ENCODE data around the gene HLA-DMA.
A peak's percentile ranks its signal among the peaks of the same experiment; 100 is the strongest.

HLA-DMA gene

GRCh38 chr6:32974541-32975308, 21.8 kb upstream of the HLA-DMA start:
- no peak for DNase-seq (ENCODE audit: low spot score)

GRCh38 chr6:32974016-32974333, 21.1 kb upstream of the HLA-DMA start:
- peak; percentile 51 for DNase-seq (ENCODE audit: low spot score)

GRCh38 chr6:32973144-32974015, 20.5 kb upstream of the HLA-DMA start:
- DNase-seq (ENCODE audit: low spot score) = peak; percentile 57

GRCh38 chr6:32972353-32973143, 19.7 kb upstream of the HLA-DMA start:
- peak; percentile 27 for DNase-seq (ENCODE audit: low spot score)

- DNase-seq (ENCODE audit: low spot score) = peak; percentile 100
Measured at GRCh38 chr6:32971581-32972352, 18.9 kb upstream of the HLA-DMA start.

GRCh38 chr6:32971242-32971580, 18.3 kb upstream of the HLA-DMA start:
- DNase-seq (ENCODE audit: low spot score) = no peak

- DNase-seq (ENCODE audit: low spot score) = peak; percentile 92
Measured at GRCh38 chr6:32970413-32971241, 17.7 kb upstream of the HLA-DMA start.

GRCh38 chr6:32969685-32970412, 17.0 kb upstream of the HLA-DMA start:
- peak; percentile 96 for DNase-seq (ENCODE audit: low spot score)

- DNase-seq (ENCODE audit: low spot score) = peak; percentile 79
Measured at GRCh38 chr6:32968867-32969684, 16.2 kb upstream of the HLA-DMA start.

GRCh38 chr6:32968093-32968866, 15.4 kb upstream of the HLA-DMA start, which contains the start of gene BRD2:
Gene BRD2, plus strand, starts transcription at chr6:32968594. Its CDS starts 4,305 bp downstream, at chr6:32972899.
- DNase-seq (ENCODE audit: low spot score) = peak; percentile 97

GRCh38 chr6:32967151-32968091, 14.5 kb upstream of the HLA-DMA start:
- peak; percentile 70 for DNase-seq (ENCODE audit: low spot score)

- no peak for DNase-seq (ENCODE audit: low spot score)
Measured at GRCh38 chr6:32964776-32965175, 11.9 kb upstream of the HLA-DMA start.

GRCh38 chr6:32963866-32964265, 11.0 kb upstream of the HLA-DMA start:
- no peak for DNase-seq (ENCODE audit: low spot score)

GRCh38 chr6:32962213-32962826, 9.4 kb upstream of the HLA-DMA start:
- no peak for DNase-seq (ENCODE audit: low spot score)

GRCh38 chr6:32960563-32960962, 7.7 kb upstream of the HLA-DMA start:
- DNase-seq (ENCODE audit: low spot score) = no peak

GRCh38 chr6:32956176-32956575, 3.3 kb upstream of the HLA-DMA start:
- DNase-seq (ENCODE audit: low spot score) = no peak
